GM19438 (cell line): ENCODE measurements around the gene IMPA2.
"Not testable (repeated sequence)": the region's sequence is repeated elsewhere in the genome, so short reads cannot be mapped to it uniquely, and the experiment has no call there.

ENCODE experiments used
- ATAC-seq: cut with Tn5 transposase; IDR thresholded peaks from one replicate; pipeline ENCODE4 v1.9.1; 2021; ENCODE audit warnings: low read depth; ENCODE audit not compliant: unreplicated experiment

IMPA2 gene

DNA sequence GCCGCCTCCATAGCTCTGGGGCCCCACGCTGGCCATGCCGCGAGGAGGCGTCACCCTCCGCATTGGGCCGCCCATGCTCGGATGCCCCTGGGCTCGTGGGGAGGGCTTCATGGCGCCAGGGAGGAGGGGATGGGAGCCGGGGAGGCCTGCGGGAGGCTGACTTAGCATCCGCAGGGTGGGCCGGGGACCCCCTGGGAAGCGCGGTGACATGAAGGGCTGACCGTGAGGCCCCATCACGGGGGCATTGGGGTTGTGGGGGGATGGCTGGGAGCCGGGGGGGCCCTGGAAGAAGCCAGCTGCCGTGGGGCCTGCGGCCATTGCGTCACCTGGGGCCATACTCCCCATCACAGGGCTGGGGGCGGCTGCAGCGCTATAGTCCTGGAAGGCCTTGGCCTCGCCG, 86.4 kb downstream of the IMPA2 start:
- ATAC-seq: no peak

DNA sequence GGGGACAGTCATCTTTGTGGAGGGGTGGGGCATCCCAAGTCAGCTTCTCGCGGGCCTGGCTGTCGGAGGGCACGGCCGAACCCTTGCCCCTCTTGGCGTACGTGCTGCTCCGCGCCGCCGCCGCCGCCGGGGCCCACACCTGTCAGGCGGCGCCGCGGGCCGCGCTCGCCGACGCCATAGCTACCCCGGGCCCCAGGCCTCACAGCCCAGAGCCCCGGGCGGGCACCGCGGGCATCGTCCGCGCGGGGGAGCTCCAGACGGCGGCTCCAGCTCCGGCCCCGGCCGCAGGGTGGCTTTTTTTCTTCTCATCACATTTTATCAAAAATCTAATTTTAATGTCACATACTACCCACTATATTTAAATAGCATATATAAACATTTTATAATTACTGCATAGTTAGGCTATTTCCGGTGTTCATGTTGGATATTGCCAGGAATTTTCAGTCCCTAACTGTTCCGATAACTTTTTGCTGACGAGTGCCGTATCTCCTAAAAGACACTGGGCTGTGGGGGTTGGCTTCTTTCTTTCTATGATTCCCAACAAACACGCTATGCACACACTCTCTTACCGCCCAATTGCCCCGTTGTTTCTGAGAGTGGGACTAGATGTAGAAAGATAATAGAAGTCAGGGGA, 87.1 kb downstream of the IMPA2 start:
- ATAC-seq: not testable (repeated sequence)

DNA sequence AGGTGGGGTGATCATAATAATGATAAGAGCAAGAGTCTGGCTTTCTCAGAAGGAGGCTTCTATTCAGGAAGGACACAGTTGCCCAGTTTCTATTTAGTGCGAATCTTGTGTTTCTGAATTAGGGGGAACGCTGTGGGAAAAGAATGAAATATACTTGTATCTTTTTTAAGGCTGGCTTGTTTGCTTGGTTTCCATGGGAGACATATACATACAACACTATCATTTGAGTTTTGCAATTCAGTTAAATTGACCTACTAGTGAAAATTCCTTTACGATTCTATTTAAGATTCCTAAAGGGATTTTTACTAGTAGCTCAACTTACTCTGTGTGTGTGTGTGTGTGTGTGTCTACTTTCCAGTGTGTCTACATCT, 87.6 kb downstream of the IMPA2 start:
- ATAC-seq: no peak

DNA sequence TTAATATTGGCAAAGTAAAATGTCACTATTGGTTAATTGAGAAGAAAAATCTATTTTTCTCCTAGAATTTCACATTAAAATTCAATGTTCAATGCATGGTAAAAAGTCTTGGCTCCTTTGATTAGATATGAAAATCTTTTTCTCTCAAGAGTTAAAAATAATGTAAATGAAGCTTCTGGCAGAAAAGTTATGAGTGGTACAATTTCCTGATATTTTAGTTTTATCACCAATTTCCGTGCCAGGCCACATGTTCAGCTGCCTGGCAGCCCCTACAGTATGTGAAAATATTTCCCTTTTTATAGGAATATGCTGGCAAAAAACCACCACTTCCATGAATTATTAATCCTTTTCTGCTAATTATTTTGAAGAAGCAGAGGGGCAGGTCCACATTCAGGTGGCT, 89.8 kb downstream of the IMPA2 start:
- not testable (repeated sequence) for ATAC-seq

DNA sequence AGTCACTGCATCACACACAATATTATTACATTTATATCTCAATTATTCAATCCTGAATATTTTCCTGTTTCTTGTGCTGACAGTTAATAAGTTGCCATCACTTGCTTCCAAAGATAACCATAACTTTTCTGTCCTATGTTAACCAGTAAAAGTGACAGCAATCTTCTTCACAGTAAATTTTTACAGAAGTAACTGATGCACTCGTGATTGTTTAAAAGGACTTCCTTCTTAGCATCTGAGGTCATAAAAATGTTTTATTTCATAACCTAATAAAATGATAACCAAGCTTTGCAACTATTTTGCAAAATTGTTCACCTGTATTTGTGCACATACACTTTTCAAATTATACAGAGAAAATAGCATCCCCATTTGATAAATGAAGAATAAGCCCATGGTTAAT, 91.7 kb downstream of the IMPA2 start:
- no peak for ATAC-seq

DNA sequence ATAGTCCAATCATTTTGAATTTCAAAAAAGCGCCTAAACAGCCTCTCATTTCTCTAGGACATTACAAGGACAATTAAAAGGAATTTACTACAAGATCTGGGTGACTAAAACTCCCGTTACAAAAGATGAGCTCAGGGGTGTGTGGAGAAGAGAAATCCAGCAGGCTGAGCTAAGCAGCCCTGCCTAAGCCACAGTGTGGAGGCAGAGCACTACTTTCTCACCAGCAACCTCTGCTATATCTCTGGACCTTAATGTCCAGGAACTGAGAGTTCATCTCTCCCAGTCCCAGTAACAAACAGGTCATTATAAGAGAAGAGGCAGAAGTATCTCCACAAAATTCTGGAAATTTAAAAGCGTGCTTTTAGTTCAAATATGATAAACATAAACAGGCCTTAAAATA, 93.4 kb downstream of the IMPA2 start:
- ATAC-seq: no peak

DNA sequence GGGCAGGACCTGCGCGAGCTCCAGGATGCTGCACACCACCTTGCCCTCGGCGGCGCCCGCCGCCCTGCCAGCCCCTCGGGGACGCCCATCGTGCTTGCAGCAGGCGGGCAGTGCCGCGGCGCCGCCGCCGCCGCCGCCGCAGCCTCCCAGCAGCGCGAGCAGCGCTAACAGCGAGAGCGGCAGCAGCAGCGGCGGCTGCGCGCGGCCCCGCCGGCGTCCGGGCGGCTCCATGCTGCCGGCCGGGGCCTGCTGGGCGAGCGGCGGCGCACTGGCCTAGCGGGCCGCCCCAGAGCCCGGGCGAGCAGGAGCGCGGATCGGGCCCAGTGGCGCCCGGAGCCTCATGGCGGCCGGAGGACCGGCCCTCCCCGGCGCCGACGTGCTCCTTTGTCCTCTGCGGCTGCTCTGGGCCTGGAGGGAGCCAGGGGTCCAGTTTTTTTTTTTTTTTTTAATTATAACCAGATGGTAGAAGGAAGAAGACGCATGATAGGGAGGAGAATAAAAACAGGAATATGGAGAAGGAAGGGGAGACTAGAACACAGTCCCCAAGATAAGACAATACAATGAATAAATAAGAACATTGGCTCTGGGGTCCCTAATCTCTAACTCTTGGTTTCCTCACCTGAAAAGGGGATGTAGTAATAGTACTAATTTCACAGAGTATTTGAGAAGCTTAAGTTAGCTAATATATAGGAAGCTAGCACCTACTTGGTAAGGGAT, 95.3 kb downstream of the IMPA2 start:
- ATAC-seq: no peak

DNA sequence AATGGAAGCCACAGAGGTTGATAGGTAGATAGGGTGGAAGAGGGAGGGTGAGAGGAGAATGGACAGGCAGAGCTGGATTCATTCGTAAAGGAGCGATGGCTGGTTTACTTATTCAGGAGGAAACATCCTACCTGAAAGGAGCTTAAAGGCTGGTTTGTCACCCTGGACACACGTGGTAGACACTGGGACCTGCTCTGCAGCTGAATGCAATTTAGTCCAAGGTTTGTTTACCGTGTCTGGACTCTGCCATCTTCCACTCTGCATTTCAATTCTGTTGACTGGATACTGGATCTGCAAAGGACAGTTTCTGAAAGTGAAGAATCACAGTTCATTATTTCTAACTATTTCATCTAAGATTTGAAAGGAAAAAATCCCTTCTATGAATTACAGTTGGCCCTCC, 96.7 kb downstream of the IMPA2 start:
- ATAC-seq: not testable (repeated sequence)

DNA sequence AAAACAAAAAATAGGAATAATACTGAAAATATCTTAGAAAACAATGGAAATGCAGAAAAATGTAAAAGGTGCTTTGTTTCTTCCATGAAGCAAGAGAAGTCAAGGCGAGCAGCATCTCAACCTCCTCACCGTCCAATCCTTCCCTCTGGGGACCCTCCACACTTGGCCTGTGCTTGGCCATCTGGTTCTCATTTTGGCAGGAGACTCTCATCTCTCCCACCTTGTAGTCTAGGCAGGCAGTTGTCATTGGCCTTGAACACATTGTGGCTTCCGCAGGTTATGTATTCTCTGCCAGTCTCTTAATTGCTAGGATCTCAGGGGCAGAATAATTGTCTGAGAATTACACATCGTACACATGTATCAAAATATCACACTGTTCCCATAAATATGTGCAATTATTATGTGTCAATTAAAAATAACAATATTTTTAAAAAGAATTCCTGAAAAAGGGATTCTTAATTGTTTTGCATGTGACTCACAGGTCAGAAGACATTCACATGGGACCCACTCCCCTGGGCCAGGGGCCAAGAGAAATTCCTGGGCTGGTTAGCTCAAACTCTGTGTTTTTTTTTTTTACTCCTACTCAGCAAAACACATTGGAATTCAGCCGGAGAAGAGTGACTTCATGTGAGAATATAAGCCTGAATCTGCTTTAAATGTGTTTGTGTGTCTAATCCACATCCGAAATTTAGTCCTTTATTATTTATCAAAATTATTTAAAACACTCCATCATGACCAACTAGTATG, 98.4 kb downstream of the IMPA2 start:
- no peak for ATAC-seq
